Measurements from ENCODE around the gene LONP1. TPM values are rescaled to one million over a fixed set of nuclear protein-coding genes. Genes with fewer than 3 reads are reported as not detected.

Gene LONP1
- total and polyA plus RNA-seq, 2 of the 8 experiments (the other 6 are each of a cell fraction or from before 2014, with no cell fraction given), result 98.1 to 117 TPM

DNA sequence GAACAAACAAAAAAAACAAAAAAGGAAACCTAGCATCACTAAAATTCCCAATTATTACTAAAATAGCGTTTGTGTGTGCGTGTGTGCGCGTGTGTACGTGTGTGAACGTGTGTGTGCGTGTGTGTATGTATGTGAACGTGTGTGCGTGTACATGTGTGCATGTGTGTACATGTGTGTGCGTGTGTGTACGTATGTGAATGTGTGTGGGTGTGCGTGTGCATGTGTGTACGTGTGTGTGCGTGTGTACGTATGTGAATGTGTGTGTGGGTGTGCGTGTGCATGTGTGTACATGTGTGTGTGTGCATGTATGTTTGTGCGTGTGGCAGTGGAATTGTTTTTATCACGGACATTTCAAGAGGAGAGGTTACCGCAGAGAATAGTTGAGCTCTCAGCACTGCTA lies 22.1 kb upstream of the LONP1 start:
- Histone ChIP-seq H2BK5ac (ENCODE audit: low read depth, low read length) (no peak overlapping the region), H3K4me1 (replicated peaks in 1 of 4; ENCODE audit: control insufficient read depth in 3 of 4, insufficient read depth in 4 of 4, low read length in 3 of 4) (no peaks in the 10 kb centered on the region), H3K4me3 (ENCODE audit: extremely low read depth in 1 of 4, insufficient read depth in 2 of 4, low read depth in 3 of 4, low read length in 4 of 4) (no peak overlapping the region), H3K14ac (ENCODE audit: insufficient read length) (no peak overlapping the region), H2AK5ac (ENCODE audit: low read depth, low read length) (peak overlapping the region; percentile 89; the same call in 1 of the 2 replicates), H3K79me1 (ENCODE audit: low read depth, low read length) (no peaks in the 10 kb centered on the region; the same call in 1 of the 2 replicates), H3K4me2 (ENCODE audit: insufficient read depth in 1 of 2, low read depth in 2 of 2, low read length in 2 of 2) (no peak overlapping the region), H3K4ac (replicated peaks; ENCODE audit: insufficient read length, low read depth, low read length) (no peak overlapping the region), H4K91ac (replicated peaks; ENCODE audit: insufficient read length, low read length) (no peak overlapping the region), H3K9me3 (ENCODE audit: insufficient read depth in 2 of 2, low read depth in 1 of 2, low read length in 1 of 2) (no peaks in the 10 kb centered on the region; a peak in 1 of 4 replicates), H3K18ac (ENCODE audit: extremely low read depth, low read length) (no peak overlapping the region), H2BK12ac (ENCODE audit: low read depth, low read length) (no peak overlapping the region), H2BK120ac (replicated peaks; ENCODE audit: low read depth, low read length) (peak overlapping the region; percentile 43), H4K5ac (ENCODE audit: insufficient read length, low read depth, low read length) (no peak overlapping the region), H3K27me3 (replicated peaks in 1 of 4; ENCODE audit: control insufficient read depth in 3 of 4, extremely low read depth in 1 of 4, insufficient read depth in 3 of 4, low read length in 3 of 4) (no peaks in the 10 kb centered on the region), H4K20me1 (replicated peaks in 1 of 2; ENCODE audit: control insufficient read depth in 1 of 2, insufficient read depth in 2 of 2, low read length in 2 of 2) (peaks cover 0 to 2% of the 10 kb centered on the region in 2 experiments), H2BK20ac (ENCODE audit: low read length) (no peak overlapping the region), H2BK15ac (ENCODE audit: low read length) (0 out of 2 replicates have a peak overlapping the region, but pooled peaks have one; percentile 7), H3K27ac (ENCODE audit: low read depth, low read length) (no peak overlapping the region), H3K79me2 (ENCODE audit: control insufficient read depth in 1 of 2, insufficient read depth in 2 of 2, low read length in 2 of 2) (no peaks in the 10 kb centered on the region), H3K36me3 (ENCODE audit: control insufficient read depth in 2 of 4, insufficient read depth in 4 of 4, low read length in 3 of 4) (no peaks in the 10 kb centered on the region), H2AFZ (ENCODE audit: low read length) (no peak overlapping the region), H3K9ac (replicated peaks in 1 of 4; ENCODE audit: extremely low read depth in 1 of 4, low read depth in 3 of 4, low read length in 3 of 4) (peak overlapping the region in 1 of 4 experiments; percentile 63; a peak in 2 of 7 replicates), H3K23ac (ENCODE audit: insufficient read length) (peak overlapping the region; percentile 70), H3K56ac (replicated peaks; ENCODE audit: insufficient read length, low read depth, low read length) (no peak overlapping the region), H4K8ac (ENCODE audit: extremely low read depth, insufficient read depth, low read length) (no peak overlapping the region), H3K23me2 (ENCODE audit: low read depth, low read length) (0 out of 2 replicates have a peak, but pooled peaks cover 3% of the 10 kb centered on the region)
- CTCF ChIA-PET (ENCODE audit: partially characterized antibody), result interaction anchor here (0.8 kb wide), 1 partner anchor 8 kb away, joined by 3 read pairs; no protein-coding TSS in a partner anchor
- FAIRE-seq (no peak), DNase-seq (ENCODE audit: low read depth in 1 of 2, low spot score in 2 of 2) (no peak)
- WGBS, 2 experiments (ENCODE audit: extremely low coverage in 1 of 2, insufficient coverage in 1 of 2, insufficient read length in 1 of 2, insufficient replicate concordance in 2 of 2, low coverage in 1 of 2, low lambda C conversion rate in 2 of 2, missing lambda C conversion rate in 1 of 2), result 85 to 100% methylated on average over 5 to 19 of the region's 19 CpGs
- POLR2A ChIA-PET (ENCODE audit: partially characterized antibody), result interaction anchor here (1.0 to 3.9 kb wide), 3 partner anchors 22 to 51 kb away, joined by 4 to 11 read pairs (median 5); partner anchors contain the start of genes CATSPERD and LONP1
- TF ChIP-seq CHD2 (IDR thresholded peaks at IDR 0.05; ENCODE audit: low read length), result no peak
- TF ChIP-seq POLR2A (IDR thresholded peaks at IDR 0.05; ENCODE audit: control extremely low read depth in 1 of 2, low read depth in 2 of 2, low read length in 2 of 2), result no peak
- TF ChIP-seq HDAC2 (IDR thresholded peaks at IDR 0.05; ENCODE audit: borderline replicate concordance in 1 of 2, low read depth in 2 of 2, low read length in 2 of 2), result no peak
- no peak for TF ChIP-seq FOSL1 (IDR thresholded peaks at IDR 0.05; ENCODE audit: insufficient read depth, low read depth, low read length)
- TF ChIP-seq KDM5A (IDR thresholded peaks at IDR 0.05; ENCODE audit: low read length), result no peak
- TF ChIP-seq EP300 (IDR thresholded peaks at IDR 0.05; ENCODE audit: borderline replicate concordance in 1 of 2, low read depth in 2 of 2, low read length in 2 of 2), result no peak
- TF ChIP-seq GABPA (IDR thresholded peaks at IDR 0.05; ENCODE audit: borderline replicate concordance, insufficient read depth, low read length), result no peak
- TF ChIP-seq, protein P1, sequence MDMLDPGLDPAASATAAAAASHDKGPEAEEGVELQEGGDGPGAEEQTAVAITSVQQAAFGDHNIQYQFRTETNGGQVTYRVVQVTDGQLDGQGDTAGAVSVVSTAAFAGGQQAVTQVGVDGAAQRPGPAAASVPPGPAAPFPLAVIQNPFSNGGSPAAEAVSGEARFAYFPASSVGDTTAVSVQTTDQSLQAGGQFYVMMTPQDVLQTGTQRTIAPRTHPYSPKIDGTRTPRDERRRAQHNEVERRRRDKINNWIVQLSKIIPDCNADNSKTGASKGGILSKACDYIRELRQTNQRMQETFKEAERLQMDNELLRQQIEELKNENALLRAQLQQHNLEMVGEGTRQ (IDR thresholded peaks at IDR 0.05; ENCODE audit: low read length), result no peak
- TF ChIP-seq BCL11A (IDR thresholded peaks at IDR 0.05; ENCODE audit: low read depth in 2 of 2, low read length in 2 of 2), result no peak

Data from H1 (cell line).